Activated CD4-positive, alpha-beta T cell treated with anti-CD3 and anti-CD28 coated beads for 48 hours (primary cell): Measurements from ENCODE around the gene TMEM95.

Experiments used
- DNase-seq: peaks from one replicate; pipeline ENCODE4 v3.0.0-alpha.2; 2020

The TMEM95 gene

DNA sequence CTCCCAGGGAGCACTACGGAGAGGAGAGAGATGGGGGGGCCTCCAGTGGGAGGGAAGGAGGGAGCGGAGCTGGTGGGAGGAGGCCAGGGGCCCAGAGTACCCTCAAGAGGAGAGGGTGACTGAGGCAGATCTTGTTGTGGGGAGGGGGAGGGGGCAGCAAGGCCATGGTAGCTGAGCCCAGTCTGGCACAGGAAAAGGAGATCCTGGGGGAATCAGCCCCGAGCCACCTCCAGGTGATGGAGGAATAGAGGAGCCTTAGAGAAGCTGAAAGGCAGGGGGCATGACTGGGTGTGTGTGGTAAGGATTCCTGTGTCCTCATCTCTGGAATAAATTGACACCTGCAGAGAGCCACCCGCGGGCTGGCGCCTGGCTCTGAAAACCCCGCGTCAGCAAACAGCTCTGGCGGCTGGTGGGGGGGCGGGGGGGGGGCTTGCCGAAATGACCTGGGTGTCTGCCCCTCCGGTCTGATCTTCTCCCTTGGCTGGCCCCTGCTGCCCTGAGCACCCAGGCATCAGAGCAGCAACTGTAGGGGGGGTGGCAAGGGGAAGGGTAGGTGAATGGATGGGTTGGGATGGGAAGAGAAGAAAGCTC is 51.4 kb downstream of the TMEM95 start:
- no peak for DNase-seq
